Measurements from ENCODE around the gene NUDT17. TPM values are rescaled to one million over a fixed set of nuclear protein-coding genes. Genes with fewer than 3 reads are reported as not detected.

Gene NUDT17
- total and polyA plus RNA-seq, 2 of the 8 experiments (the other 6 are each of a cell fraction or from before 2014, with no cell fraction given) = 2.7 to 4.1 TPM

DNA sequence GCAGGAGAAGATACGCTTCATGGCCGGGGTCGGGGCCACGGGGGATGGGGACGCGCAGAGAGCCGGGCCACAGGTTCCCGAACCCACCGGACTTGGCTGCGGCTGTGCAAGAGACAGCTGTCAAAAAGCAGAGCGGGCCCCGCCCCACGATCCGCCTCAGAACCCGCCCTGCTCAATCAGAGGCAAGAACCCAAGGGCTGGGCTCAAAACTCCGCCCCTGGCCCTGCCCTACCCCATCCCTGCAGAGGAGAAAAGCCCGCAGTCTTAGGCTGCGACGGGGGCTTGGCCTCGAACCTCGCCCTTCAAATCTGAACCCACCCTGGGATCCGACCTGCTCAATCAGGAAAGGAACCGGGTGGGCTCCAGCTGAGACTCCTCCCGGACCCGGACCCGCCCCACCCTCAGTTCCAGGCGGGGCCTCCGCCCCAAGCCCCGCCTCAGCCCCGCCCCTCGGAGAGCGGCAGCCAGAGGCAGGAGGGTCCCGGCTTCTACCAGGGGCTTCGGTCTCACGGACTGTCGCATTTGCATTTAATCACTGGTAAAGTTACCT, 40.4 kb downstream of the NUDT17 start, which contains the start of gene ANKRD35:
ANKRD35 (minus strand) TSS at position 129 of the 550 bp plus-strand sequence; CDS start at position 21, 108 bp downstream.
- peaks cover 5% of the 10 kb centered on the region; the same call in 1 of the 2 replicates for H3K23me2 ChIP-seq (ENCODE audit: low read depth, low read length)
- no peak for FAIRE-seq
- H3K79me2 ChIP-seq (ENCODE audit: control insufficient read depth in 1 of 2, insufficient read depth in 2 of 2, low read length in 2 of 2) = no peaks in the 10 kb centered on the region
- no peaks in the 10 kb centered on the region; a peak in 1 of 7 replicates for H3K4me1 ChIP-seq (replicated peaks in 1 of 4; ENCODE audit: control insufficient read depth in 3 of 4, insufficient read depth in 4 of 4, low read length in 3 of 4)
- H3K56ac ChIP-seq (replicated peaks; ENCODE audit: insufficient read length, low read depth, low read length) = no peak within 1 kb of the TSS
- H3K18ac ChIP-seq (ENCODE audit: extremely low read depth, low read length) = no peak within 1 kb of the TSS; the same call in 1 of the 2 replicates
- H2BK12ac ChIP-seq (ENCODE audit: low read depth, low read length) = no peak within 1 kb of the TSS
- no peak within 1 kb of the TSS for H2BK15ac ChIP-seq (ENCODE audit: low read length)
- no peaks in the 10 kb centered on the region for H3K36me3 ChIP-seq (ENCODE audit: control insufficient read depth in 2 of 4, insufficient read depth in 4 of 4, low read length in 3 of 4)
- H3K79me1 ChIP-seq (ENCODE audit: low read depth, low read length) = no peaks in the 10 kb centered on the region
- TF ChIP-seq, protein P1, sequence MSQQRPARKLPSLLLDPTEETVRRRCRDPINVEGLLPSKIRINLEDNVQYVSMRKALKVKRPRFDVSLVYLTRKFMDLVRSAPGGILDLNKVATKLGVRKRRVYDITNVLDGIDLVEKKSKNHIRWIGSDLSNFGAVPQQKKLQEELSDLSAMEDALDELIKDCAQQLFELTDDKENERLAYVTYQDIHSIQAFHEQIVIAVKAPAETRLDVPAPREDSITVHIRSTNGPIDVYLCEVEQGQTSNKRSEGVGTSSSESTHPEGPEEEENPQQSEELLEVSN (IDR thresholded peaks at IDR 0.05) = no peak
- TF ChIP-seq SP4 (IDR thresholded peaks at IDR 0.05; ENCODE audit: low read length) (0 out of 2 replicates have a peak, but pooled peaks have one; percentile 62), KDM4A (IDR thresholded peaks at IDR 0.05; ENCODE audit: low read depth, low read length, severe bottlenecking) (peak; percentile 76), HDAC2 (IDR thresholded peaks at IDR 0.05; ENCODE audit: borderline replicate concordance in 1 of 2, low read depth in 2 of 2, low read length in 2 of 2) (no peak), SP1 (IDR thresholded peaks at IDR 0.05; ENCODE audit: low read depth, low read length) (peak; percentile 27; the same call in 1 of the 2 replicates), KDM5A (IDR thresholded peaks at IDR 0.05; ENCODE audit: low read length) (no peak), SIN3A (conservative IDR thresholded peaks at IDR 0.05 in 1 of 2, IDR thresholded peaks at IDR 0.05 in 1 of 2; ENCODE audit: low read depth in 1 of 2, low read length in 2 of 2) (peak; percentile 61 to 68; a peak in 2 of 4 replicates)
- TF ChIP-seq, protein P2, sequence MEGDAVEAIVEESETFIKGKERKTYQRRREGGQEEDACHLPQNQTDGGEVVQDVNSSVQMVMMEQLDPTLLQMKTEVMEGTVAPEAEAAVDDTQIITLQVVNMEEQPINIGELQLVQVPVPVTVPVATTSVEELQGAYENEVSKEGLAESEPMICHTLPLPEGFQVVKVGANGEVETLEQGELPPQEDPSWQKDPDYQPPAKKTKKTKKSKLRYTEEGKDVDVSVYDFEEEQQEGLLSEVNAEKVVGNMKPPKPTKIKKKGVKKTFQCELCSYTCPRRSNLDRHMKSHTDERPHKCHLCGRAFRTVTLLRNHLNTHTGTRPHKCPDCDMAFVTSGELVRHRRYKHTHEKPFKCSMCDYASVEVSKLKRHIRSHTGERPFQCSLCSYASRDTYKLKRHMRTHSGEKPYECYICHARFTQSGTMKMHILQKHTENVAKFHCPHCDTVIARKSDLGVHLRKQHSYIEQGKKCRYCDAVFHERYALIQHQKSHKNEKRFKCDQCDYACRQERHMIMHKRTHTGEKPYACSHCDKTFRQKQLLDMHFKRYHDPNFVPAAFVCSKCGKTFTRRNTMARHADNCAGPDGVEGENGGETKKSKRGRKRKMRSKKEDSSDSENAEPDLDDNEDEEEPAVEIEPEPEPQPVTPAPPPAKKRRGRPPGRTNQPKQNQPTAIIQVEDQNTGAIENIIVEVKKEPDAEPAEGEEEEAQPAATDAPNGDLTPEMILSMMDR (IDR thresholded peaks at IDR 0.05; ENCODE audit: control extremely low read depth in 1 of 3, insufficient read depth in 1 of 3, low read depth in 1 of 3, low read length in 3 of 3) = no peak
- H3K4me3 ChIP-seq (ENCODE audit: extremely low read depth in 1 of 4, insufficient read depth in 2 of 4, low read depth in 3 of 4, low read length in 4 of 4) = peak within 1 kb of the TSS; percentile 44 to 72 (median 67)
- no peak within 1 kb of the TSS for H2BK20ac ChIP-seq (ENCODE audit: low read length)
- DNase-seq (ENCODE audit: low read depth in 1 of 2, low spot score in 2 of 2) = peak in 1 of 2 experiments; percentile 90
- WGBS, 2 experiments (ENCODE audit: extremely low coverage in 1 of 2, insufficient coverage in 1 of 2, insufficient read length in 1 of 2, insufficient replicate concordance in 2 of 2, low coverage in 1 of 2, low lambda C conversion rate in 2 of 2, missing lambda C conversion rate in 1 of 2) = 5% methylated on average over 12 of the region's 36 CpGs; no CpG with 5 or more reads in 1 of the 2 experiments
- no peak within 1 kb of the TSS for H3K14ac ChIP-seq (ENCODE audit: insufficient read length)
- no peak within 1 kb of the TSS; the same call in 1 of the 2 replicates for H4K8ac ChIP-seq (ENCODE audit: extremely low read depth, insufficient read depth, low read length)
- H3K4ac ChIP-seq (replicated peaks; ENCODE audit: insufficient read length, low read depth, low read length) = no peak within 1 kb of the TSS
- peak within 1 kb of the TSS; percentile 82; the same call in 1 of the 2 replicates for H2AFZ ChIP-seq (ENCODE audit: low read length)
- no peak within 1 kb of the TSS for H2BK5ac ChIP-seq (ENCODE audit: low read depth, low read length)
- no peaks in the 10 kb centered on the region for H3K9me3 ChIP-seq (ENCODE audit: insufficient read depth in 2 of 2, low read depth in 1 of 2, low read length in 1 of 2)
- H3K9ac ChIP-seq (replicated peaks in 1 of 4; ENCODE audit: extremely low read depth in 1 of 4, low read depth in 3 of 4, low read length in 3 of 4) = no peak within 1 kb of the TSS
- no peak within 1 kb of the TSS for H2BK120ac ChIP-seq (replicated peaks; ENCODE audit: low read depth, low read length)
- CTCF ChIA-PET (ENCODE audit: partially characterized antibody) = interaction anchor here (0.7 to 8.7 kb wide), 6 partner anchors 13 to 132 kb away, joined by 3 to 84 read pairs (median 11); partner anchors contain the start of genes ITGA10 and NUDT17
- H2AK5ac ChIP-seq (ENCODE audit: low read depth, low read length) = no peak within 1 kb of the TSS
- no peaks in the 10 kb centered on the region for H4K20me1 ChIP-seq (replicated peaks in 1 of 2; ENCODE audit: control insufficient read depth in 1 of 2, insufficient read depth in 2 of 2, low read length in 2 of 2)
- H3K27me3 ChIP-seq (replicated peaks in 1 of 4; ENCODE audit: control insufficient read depth in 3 of 4, extremely low read depth in 1 of 4, insufficient read depth in 3 of 4, low read length in 3 of 4) = peaks cover 0 to 21% (median 15%) of the 10 kb centered on the region in 4 experiments; a peak in 6 of 7 replicates
- no peak within 1 kb of the TSS for H4K91ac ChIP-seq (replicated peaks; ENCODE audit: insufficient read length, low read length)
- peak within 1 kb of the TSS; percentile 63 for H3K4me2 ChIP-seq (ENCODE audit: insufficient read depth in 1 of 2, low read depth in 2 of 2, low read length in 2 of 2)
- H4K5ac ChIP-seq (ENCODE audit: insufficient read length, low read depth, low read length) = no peak within 1 kb of the TSS
- H3K23ac ChIP-seq (ENCODE audit: insufficient read length) = no peak within 1 kb of the TSS
- POLR2A ChIA-PET (ENCODE audit: partially characterized antibody) = interaction anchor here (0.9 to 1.3 kb wide), 5 partner anchors 10 to 166 kb away, joined by 3 to 5 read pairs (median 3); partner anchors contain the start of gene PIAS3
- H3K27ac ChIP-seq (ENCODE audit: low read depth, low read length) = no peak within 1 kb of the TSS
